HepG2 (cell line): ENCODE data around the gene GPR148. TPM values are rescaled to one million over a fixed set of nuclear protein-coding genes. Genes with fewer than 3 reads are reported as not detected.

Experiments
- ATM ChIP-seq: fragments of 450-650 bp; IDR thresholded peaks from 2 replicates; pipeline ENCODE4 v1.7.1; 2017; ENCODE audit warnings: mild to moderate bottlenecking, borderline replicate concordance
- CBX1 ChIP-seq: IDR thresholded peaks from one replicate; pipeline ENCODE4 v1.6.1; 2016; ENCODE audit warnings: antibody characterized with exemption, low read depth
- ONECUT2 ChIP-seq: sonication (generic); formaldehyde crosslinking; IDR thresholded peaks from 2 replicates; pipeline ENCODE4 v1.4.0; 2020; ENCODE audit warnings: missing genetic modification reagents
- PAXIP1 ChIP-seq: sonication (generic); formaldehyde crosslinking; conservative IDR thresholded peaks from 2 replicates; pipeline ENCODE4 v1.4.0; 2020; ENCODE audit warnings: mild to moderate bottlenecking, missing genetic modification reagents, moderate library complexity
- SP140L ChIP-seq: sonication (generic); formaldehyde crosslinking; IDR thresholded peaks from 2 replicates; pipeline ENCODE4 v1.4.0; 2020; ENCODE audit warnings: missing genetic modification reagents, borderline replicate concordance
- SRF ChIP-seq: IDR thresholded peaks from 2 replicates; pipeline ENCODE4 v1.6.1; 2011; ENCODE audit warnings: mild to moderate bottlenecking, low read depth, low read length, moderate library complexity
- ZBTB43 ChIP-seq: sonication (generic); formaldehyde crosslinking; conservative IDR thresholded peaks from 2 replicates; pipeline ENCODE4 v1.4.0; 2020; ENCODE audit warnings: missing genetic modification reagents
- ZFP36L1 ChIP-seq: sonication (generic); formaldehyde crosslinking; IDR thresholded peaks from 2 replicates; pipeline ENCODE4 v1.8.0; 2022; ENCODE audit warnings: mild to moderate bottlenecking, missing genetic modification reagents, moderate library complexity
- ZNF224 ChIP-seq: sonication (generic); formaldehyde crosslinking; IDR thresholded peaks from 2 replicates; pipeline ENCODE4 v1.5.0; 2020; ENCODE audit warnings: mild to moderate bottlenecking, missing genetic modification reagents
- ZNF33B ChIP-seq: sonication (generic); formaldehyde crosslinking; IDR thresholded peaks from 2 replicates; pipeline ENCODE4 v1.5.1; 2020; ENCODE audit warnings: mild to moderate bottlenecking, missing genetic modification reagents
- ZNF496 ChIP-seq: sonication (generic); formaldehyde crosslinking; IDR thresholded peaks from 2 replicates; pipeline ENCODE4 v1.8.1; 2023; ENCODE audit warnings: mild to moderate bottlenecking, moderate library complexity, missing genetic modification reagents; ENCODE audit not compliant: insufficient replicate concordance
- ZNF607 ChIP-seq: sonication (generic); formaldehyde crosslinking; IDR thresholded peaks from 2 replicates; pipeline ENCODE4 v1.5.1; 2020; ENCODE audit warnings: missing genetic modification reagents, mild to moderate bottlenecking, borderline replicate concordance
- ZNF784 ChIP-seq: sonication (generic); formaldehyde crosslinking; IDR thresholded peaks from 2 replicates; pipeline ENCODE4 v1.5.1; 2020; ENCODE audit warnings: missing genetic modification reagents, mild to moderate bottlenecking, borderline replicate concordance
- ZNF792 ChIP-seq: IDR thresholded peaks from 2 replicates; pipeline ENCODE4 v1.6.1; 2016
- ZNF816 ChIP-seq: sonication (generic); formaldehyde crosslinking; IDR thresholded peaks from 2 replicates; pipeline ENCODE4 v1.8.0; 2022; ENCODE audit warnings: missing genetic modification reagents, mild to moderate bottlenecking, borderline replicate concordance
- polyA plus RNA-seq, 8 experiments: library from polyadenylated mRNA; depleted of rRNA in 3 of 8; stranded (reverse) in 7 of 8; unstranded in 1 of 8; fragments of >200 nt; fragmentation: Illumina TruSeq in 4 of 8; extraction: Trizol in 4 of 8; gene quantifications; 2 replicates each; pipeline versions ENCODE4 v1.2.1 to v1.2.3, GENCODE V29; 2011 to 2016; ENCODE audit warnings: low read depth in 4 of 8, missing spikeins in 1 of 8, mixed read lengths in 1 of 8; ENCODE audit not compliant: insufficient read depth in 1 of 8
- total RNA-seq, 5 experiments: library from RNA; depleted of rRNA; stranded (reverse); fragments of >200 nt; fragmentation: Illumina TruSeq; extraction: Trizol; gene quantifications; 2 replicates each; pipeline ENCODE4 v1.2.3, GENCODE V29; 2016; ENCODE audit warnings: low read depth in 1 of 5
- TF ChIP-seq, protein P1 (sequence below): sonication (generic); formaldehyde crosslinking; IDR thresholded peaks from 2 replicates; pipeline ENCODE4 v1.4.0; 2020; ENCODE audit warnings: missing genetic modification reagents, borderline replicate concordance
- TF ChIP-seq, protein P2 (sequence below), 2 experiments: sonication (generic) in 1 of 2; formaldehyde crosslinking in 1 of 2; IDR thresholded peaks; 2 replicates each; pipeline versions ENCODE4 v1.5.1 to v1.6.1; 2011 to 2020; ENCODE audit warnings: borderline replicate concordance in 1 of 2, low read depth in 1 of 2, low read length in 1 of 2, mild to moderate bottlenecking in 1 of 2, missing genetic modification reagents in 1 of 2, moderate library complexity in 1 of 2

The GPR148 gene
- total and polyA plus RNA-seq, 2 of the 13 experiments (the other 11 are each of a cell fraction or from before 2014, with no cell fraction given) = not detected

DNA sequence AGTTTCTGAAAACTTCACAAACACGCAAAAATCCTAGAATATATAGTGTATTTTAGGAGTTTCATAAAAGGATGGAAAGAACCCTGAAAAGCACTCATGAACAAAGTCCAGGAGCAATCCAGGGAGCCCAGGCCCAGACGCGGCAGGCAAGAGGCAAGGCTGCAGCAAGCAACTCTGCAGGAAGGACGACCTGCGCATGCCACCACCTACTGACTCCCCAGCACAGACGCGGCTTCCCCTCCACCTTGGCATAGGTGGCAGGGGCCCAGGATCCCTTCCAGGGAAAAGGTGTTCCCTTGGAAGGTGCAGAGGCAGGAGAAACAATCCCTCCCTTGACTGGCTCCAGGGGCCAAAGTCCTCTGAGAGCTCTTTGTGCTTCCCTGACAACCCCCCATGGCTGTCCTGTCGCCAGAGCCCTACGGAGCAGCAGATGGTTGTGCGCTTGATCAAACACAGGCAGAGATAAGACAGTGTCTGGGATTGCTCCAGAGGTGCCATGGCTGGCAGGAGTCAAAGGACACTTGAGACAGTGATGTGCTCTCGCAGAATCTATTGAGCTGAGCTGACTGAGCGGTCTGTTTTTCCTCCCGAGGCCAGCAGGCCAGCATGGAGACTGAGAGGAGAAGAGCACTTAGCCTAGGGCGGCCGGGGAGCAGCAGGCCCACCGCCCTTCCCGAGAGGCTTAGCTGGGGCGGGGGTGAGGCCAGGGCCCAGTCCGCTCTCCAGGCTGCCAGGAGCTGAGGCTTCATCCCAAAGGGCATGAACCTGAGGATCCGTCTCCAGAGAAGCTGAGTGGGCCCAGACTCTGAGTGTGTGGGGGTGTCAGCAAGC lies 15.6 kb downstream of the GPR148 start (continued):
- TF ChIP-seq ZNF33B (CRISPR knock-in tag) = no peak
- TF ChIP-seq ONECUT2 = 0 out of 2 replicates have a peak, but pooled peaks have one; percentile 22
- TF ChIP-seq ZFP36L1 = no peak
- TF ChIP-seq ZNF816 (CRISPR knock-in tag) = no peak
- peak; percentile 73; the same call in 1 of the 2 replicates for TF ChIP-seq ZNF224 (CRISPR knock-in tag)
- TF ChIP-seq CBX1 = peak; percentile 35
- no peak for TF ChIP-seq SRF
- TF ChIP-seq, protein P1, sequence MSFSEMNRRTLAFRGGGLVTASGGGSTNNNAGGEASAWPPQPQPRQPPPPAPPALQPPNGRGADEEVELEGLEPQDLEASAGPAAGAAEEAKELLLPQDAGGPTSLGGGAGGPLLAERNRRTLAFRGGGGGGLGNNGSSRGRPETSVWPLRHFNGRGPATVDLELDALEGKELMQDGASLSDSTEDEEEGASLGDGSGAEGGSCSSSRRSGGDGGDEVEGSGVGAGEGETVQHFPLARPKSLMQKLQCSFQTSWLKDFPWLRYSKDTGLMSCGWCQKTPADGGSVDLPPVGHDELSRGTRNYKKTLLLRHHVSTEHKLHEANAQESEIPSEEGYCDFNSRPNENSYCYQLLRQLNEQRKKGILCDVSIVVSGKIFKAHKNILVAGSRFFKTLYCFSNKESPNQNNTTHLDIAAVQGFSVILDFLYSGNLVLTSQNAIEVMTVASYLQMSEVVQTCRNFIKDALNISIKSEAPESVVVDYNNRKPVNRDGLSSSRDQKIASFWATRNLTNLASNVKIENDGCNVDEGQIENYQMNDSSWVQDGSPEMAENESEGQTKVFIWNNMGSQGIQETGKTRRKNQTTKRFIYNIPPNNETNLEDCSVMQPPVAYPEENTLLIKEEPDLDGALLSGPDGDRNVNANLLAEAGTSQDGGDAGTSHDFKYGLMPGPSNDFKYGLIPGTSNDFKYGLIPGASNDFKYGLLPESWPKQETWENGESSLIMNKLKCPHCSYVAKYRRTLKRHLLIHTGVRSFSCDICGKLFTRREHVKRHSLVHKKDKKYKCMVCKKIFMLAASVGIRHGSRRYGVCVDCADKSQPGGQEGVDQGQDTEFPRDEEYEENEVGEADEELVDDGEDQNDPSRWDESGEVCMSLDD = 0 out of 2 replicates have a peak, but pooled peaks have one; percentile 22
- TF ChIP-seq, protein P2, sequence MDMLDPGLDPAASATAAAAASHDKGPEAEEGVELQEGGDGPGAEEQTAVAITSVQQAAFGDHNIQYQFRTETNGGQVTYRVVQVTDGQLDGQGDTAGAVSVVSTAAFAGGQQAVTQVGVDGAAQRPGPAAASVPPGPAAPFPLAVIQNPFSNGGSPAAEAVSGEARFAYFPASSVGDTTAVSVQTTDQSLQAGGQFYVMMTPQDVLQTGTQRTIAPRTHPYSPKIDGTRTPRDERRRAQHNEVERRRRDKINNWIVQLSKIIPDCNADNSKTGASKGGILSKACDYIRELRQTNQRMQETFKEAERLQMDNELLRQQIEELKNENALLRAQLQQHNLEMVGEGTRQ (IDR thresholded peaks at IDR 0.05; ENCODE audit: low read depth, low read length) = no peak
- TF ChIP-seq, protein P2 (CRISPR knock-in tag; IDR thresholded peaks at IDR 0.05; ENCODE audit: borderline replicate concordance) = no peak
- TF ChIP-seq ATM = no peak
- TF ChIP-seq ZNF496 = no peak
- TF ChIP-seq PAXIP1 (CRISPR knock-in tag) = peak; percentile 70
- no peak for TF ChIP-seq ZNF607 (CRISPR knock-in tag)
- TF ChIP-seq SP140L (CRISPR knock-in tag) = 0 out of 2 replicates have a peak, but pooled peaks have one; percentile 77
- peak; percentile 85 for TF ChIP-seq ZNF792 (CRISPR knock-in tag)
- TF ChIP-seq ZBTB43 (CRISPR knock-in tag) = no peak
- TF ChIP-seq ZNF784 = no peak
